ENCODE results near the gene SRC.

DNA sequence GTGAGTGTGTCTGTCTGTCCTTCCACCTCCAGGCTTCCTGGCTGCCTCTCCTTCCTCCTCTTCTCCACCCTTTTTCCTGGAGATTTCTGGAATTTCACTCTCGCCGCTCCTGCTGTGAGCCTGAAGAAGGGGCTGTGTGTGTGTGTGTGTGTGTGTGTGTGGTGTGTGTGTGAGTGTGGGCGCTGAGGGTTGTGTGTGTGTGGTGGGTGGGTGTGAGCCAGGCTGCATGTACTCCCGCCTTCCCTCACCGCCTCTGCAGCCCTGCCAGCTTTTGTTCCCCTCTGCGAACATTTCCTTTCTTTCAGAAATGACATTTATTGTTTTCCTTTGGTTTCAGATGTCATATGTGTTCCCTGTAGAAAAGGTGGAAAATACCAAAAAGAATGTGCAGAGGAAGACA lies 76.0 kb downstream of the SRC start:
- TF ChIP-seq, protein P1, sequence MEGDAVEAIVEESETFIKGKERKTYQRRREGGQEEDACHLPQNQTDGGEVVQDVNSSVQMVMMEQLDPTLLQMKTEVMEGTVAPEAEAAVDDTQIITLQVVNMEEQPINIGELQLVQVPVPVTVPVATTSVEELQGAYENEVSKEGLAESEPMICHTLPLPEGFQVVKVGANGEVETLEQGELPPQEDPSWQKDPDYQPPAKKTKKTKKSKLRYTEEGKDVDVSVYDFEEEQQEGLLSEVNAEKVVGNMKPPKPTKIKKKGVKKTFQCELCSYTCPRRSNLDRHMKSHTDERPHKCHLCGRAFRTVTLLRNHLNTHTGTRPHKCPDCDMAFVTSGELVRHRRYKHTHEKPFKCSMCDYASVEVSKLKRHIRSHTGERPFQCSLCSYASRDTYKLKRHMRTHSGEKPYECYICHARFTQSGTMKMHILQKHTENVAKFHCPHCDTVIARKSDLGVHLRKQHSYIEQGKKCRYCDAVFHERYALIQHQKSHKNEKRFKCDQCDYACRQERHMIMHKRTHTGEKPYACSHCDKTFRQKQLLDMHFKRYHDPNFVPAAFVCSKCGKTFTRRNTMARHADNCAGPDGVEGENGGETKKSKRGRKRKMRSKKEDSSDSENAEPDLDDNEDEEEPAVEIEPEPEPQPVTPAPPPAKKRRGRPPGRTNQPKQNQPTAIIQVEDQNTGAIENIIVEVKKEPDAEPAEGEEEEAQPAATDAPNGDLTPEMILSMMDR (conservative IDR thresholded peaks at IDR 0.05; ENCODE audit: low read depth in 2 of 2): no peak
- TF ChIP-seq EZH2phosphoT487 (IDR thresholded peaks at IDR 0.05; ENCODE audit: unreplicated experiment) (no peak), EZH2 (IDR thresholded peaks at IDR 0.05; ENCODE audit: low read depth, unreplicated experiment) (no peak), POLR2AphosphoS5 (IDR thresholded peaks at IDR 0.05; ENCODE audit: low read depth) (no peak), REST (IDR thresholded peaks at IDR 0.05; ENCODE audit: unreplicated experiment) (no peak), JUNB (IDR thresholded peaks at IDR 0.05; ENCODE audit: unreplicated experiment) (no peak)
